K562 (cell line): Measurements from ENCODE around the gene NDUFB5. TPM values are rescaled to one million over a fixed set of nuclear protein-coding genes. Genes with fewer than 3 reads are reported as not detected.

Source experiments
- ATAC-seq: fragments of 200-7000 bp; cut with Tn5 transposase; 3 replicates; pipeline ENCODE4 v1.9.1; 2020; ENCODE audit warnings: moderate library complexity
- BruUV-seq: library from RNA; stranded (reverse); fragments of 400-500 nt; replicated peaks from 2 replicates; lab custom pipeline; 2021; lab: Mats Ljungman, UMichigan
- CTCF ChIA-PET: fragments of 300-600 bp; formaldehyde crosslinking; extraction: SDS; loops from one replicate; lab custom pipeline; 2021; ENCODE audit warnings: low intra/inter-chr PET ratio; lab: Yijun Ruan, JAX
- POLR2A ChIA-PET: fragments of 300-600, 350-650 bp; sonication (Branson Sonifier 250); formaldehyde crosslinking; extraction: SDS; loops from one replicate; lab custom pipeline; 2021; ENCODE audit warnings: antibody characterized with exemption, inconsistent platforms; lab: Yijun Ruan, JAX
- DNase-seq, 4 experiments: peaks; one replicate each; pipeline versions ENCODE4 v3.0.0 to v3.0.0-alpha.2; 2011 to 2018; ENCODE audit warnings: low spot score in 3 of 4, mixed read lengths in 3 of 4; ENCODE audit errors: extremely low read depth in 1 of 4
- FAIRE-seq: peaks from 2 replicates; lab custom pipeline; 2011; peaks lifted over from hg19 to GRCh38; lab: Jason Lieb, UNC
- H2AFZ ChIP-seq: 2 replicates; pipeline ENCODE4 v1.6.0; 2011; ENCODE audit warnings: low read depth, low read length, control low read depth, inconsistent platforms
- H3K27ac ChIP-seq: fragments of 200-600 bp; 3 replicates; pipeline ENCODE4 v1.8.0; 2011; ENCODE audit warnings: low read depth, mild to moderate bottlenecking, control low read depth, inconsistent platforms, low read length, moderate library complexity, mixed read lengths; ENCODE audit errors: extremely low read depth
- H3K27me3 ChIP-seq, 2 experiments: fragments of 300-600 bp in 1 of 2; 2 replicates in 1 of 2; 3 replicates in 1 of 2; pipeline versions ENCODE4 v1.6.0 to v1.8.0; 2011; ENCODE audit warnings: inconsistent platforms in 2 of 2, low read length in 2 of 2, mild to moderate bottlenecking in 1 of 2, mixed read lengths in 1 of 2, moderate library complexity in 1 of 2; ENCODE audit not compliant: control insufficient read depth in 2 of 2, insufficient read depth in 2 of 2
- H3K36me3 ChIP-seq: fragments of 300-600 bp; 3 replicates; pipeline ENCODE4 v1.8.0; 2011; ENCODE audit warnings: mild to moderate bottlenecking, low read length, inconsistent platforms; ENCODE audit not compliant: control insufficient read depth, insufficient read depth
- H3K4me1 ChIP-seq, 2 experiments: fragments of 200-600 bp in 1 of 2; replicated peaks in 1 of 2; 2 replicates in 1 of 2; 3 replicates in 1 of 2; pipeline versions ENCODE4 v1.5.1 to v1.8.0; 2011; ENCODE audit warnings: inconsistent platforms in 2 of 2, low read length in 2 of 2, mild to moderate bottlenecking in 1 of 2, mixed read lengths in 1 of 2, moderate library complexity in 1 of 2; ENCODE audit not compliant: control insufficient read depth in 2 of 2, insufficient read depth in 2 of 2
- H3K4me2 ChIP-seq: 2 replicates; pipeline ENCODE4 v1.6.1; 2011; ENCODE audit warnings: low read length, control low read depth, inconsistent platforms, mixed read lengths; ENCODE audit not compliant: insufficient read depth
- H3K4me3 ChIP-seq: fragments of 200-600 bp; sonication (generic), shearing (Covaris generic); 2 replicates; pipeline ENCODE4 v1.5.1; 2016; ENCODE audit warnings: control low read depth, inconsistent platforms
- H3K79me2 ChIP-seq: fragments of 200-600 bp; 3 replicates; pipeline ENCODE4 v1.8.0; 2011; ENCODE audit warnings: low read length, inconsistent platforms; ENCODE audit not compliant: control insufficient read depth, insufficient read depth
- H3K9ac ChIP-seq, 2 experiments: 2 replicates each; pipeline versions ENCODE4 v1.6.0 to v1.6.1; 2011; ENCODE audit warnings: low read depth in 2 of 2, low read length in 2 of 2, control low read depth in 1 of 2, inconsistent platforms in 1 of 2, mild to moderate bottlenecking in 1 of 2, mixed read lengths in 1 of 2; ENCODE audit not compliant: insufficient read depth in 1 of 2
- H3K9me1 ChIP-seq: one replicate; pipeline ENCODE4 v1.6.0; 2011; ENCODE audit warnings: inconsistent platforms, mild to moderate bottlenecking, low read length, moderate library complexity; ENCODE audit not compliant: control insufficient read depth, insufficient read depth
- H3K9me3 ChIP-seq: replicated peaks from 2 replicates; pipeline ENCODE4 v1.5.1; 2011; ENCODE audit warnings: low read depth, low read length, inconsistent platforms; ENCODE audit not compliant: control insufficient read depth, insufficient read depth
- H4K20me1 ChIP-seq: replicated peaks from 2 replicates; pipeline ENCODE4 v1.6.1; 2011; ENCODE audit warnings: low read length, inconsistent platforms, mixed read lengths; ENCODE audit not compliant: control insufficient read depth, insufficient read depth
- ARHGAP35 ChIP-seq: fragments of 450-650 bp; IDR thresholded peaks from 2 replicates; pipeline ENCODE4 v1.6.1; 2018; ENCODE audit not compliant: partially characterized antibody
- EWSR1 ChIP-seq: fragments of 450-650 bp; IDR thresholded peaks from 2 replicates; pipeline ENCODE4 v1.6.1; 2018; ENCODE audit warnings: borderline replicate concordance, mild to moderate bottlenecking, low read depth, moderate library complexity; ENCODE audit not compliant: partially characterized antibody
- HNRNPH1 ChIP-seq: fragments of 200-400 bp; formaldehyde crosslinking; optimal IDR thresholded peaks from 2 replicates; pipeline ENCODE3; 2017; ENCODE audit warnings: low read depth, mild to moderate bottlenecking, low read length, moderate library complexity
- SRSF3 ChIP-seq: fragments of 200-400 bp; formaldehyde crosslinking; IDR thresholded peaks from 2 replicates; pipeline ENCODE4 v1.6.1; 2016; ENCODE audit warnings: mild to moderate bottlenecking, low read length, moderate library complexity; ENCODE audit not compliant: insufficient read depth
- TAF9B ChIP-seq: fragments of 450-650 bp; IDR thresholded peaks from 2 replicates; pipeline ENCODE4 v1.6.1; 2018; ENCODE audit warnings: mild to moderate bottlenecking; ENCODE audit not compliant: partially characterized antibody
- XRCC5 ChIP-seq: fragments of 200-400 bp; formaldehyde crosslinking; IDR thresholded peaks from 2 replicates; pipeline ENCODE4 v1.6.1; 2017; ENCODE audit warnings: low read depth, mild to moderate bottlenecking, low read length
- ZNF695 ChIP-seq: fragments of 450-650 bp; formaldehyde crosslinking; IDR thresholded peaks from 2 replicates; pipeline ENCODE4 v1.4.0; 2020; ENCODE audit warnings: mild to moderate bottlenecking, moderate library complexity
- WGBS: fragments of 100-300 bp; shearing (Covaris generic); methylation state at CpG from one replicate; pipeline ENCODE4 v1.1.6; 2016; ENCODE audit warnings: low coverage, mixed read lengths; ENCODE audit not compliant: insufficient coverage; ENCODE audit errors: missing lambda C conversion rate; 5-methylcytosine and 5-hydroxymethylcytosine counted together
- in situ Hi-C: fragments of 300-500 bp; cut with MboI; formaldehyde crosslinking; loops from 4 replicates; pipeline ENCODE4 v1.15.0; 2018; ENCODE audit warnings: inconsistent platforms, mixed read lengths
- intact Hi-C: fragments of 100-400 bp; cut with micrococcal nuclease; formaldehyde crosslinking; loops from 2 replicates; pipeline ENCODE4 v1.14.2; 2022
- polyA plus RNA-seq, 8 experiments: library from polyadenylated mRNA; depleted of rRNA in 4 of 8; stranded (reverse) in 5 of 8; unstranded in 3 of 8; fragments of >200 nt; fragmentation: Nextera tagmentation in 2 of 8; fragmentation: Illumina TruSeq in 1 of 8; extraction: Ambion mirVana in 2 of 8; extraction: Trizol in 1 of 8; gene quantifications; 2 replicates each; pipeline versions ENCODE4 v1.2.1 to v1.2.3, GENCODE V29; 2011 to 2014; ENCODE audit warnings: inconsistent platforms in 1 of 8, missing spikeins in 1 of 8
- total RNA-seq, 7 experiments: library from RNA; depleted of rRNA in 6 of 7; stranded (reverse); fragments of >200 nt in 6 of 7; fragmentation: Illumina TruSeq in 2 of 7; extraction: Trizol in 2 of 7; gene quantifications; 2 replicates each; pipeline versions ENCODE4 v1.2.1 to v1.2.3, GENCODE V29; 2011 to 2021; ENCODE audit warnings: low replicate concordance in 1 of 7
- TF ChIP-seq, protein P1 (sequence below): sonication (generic); formaldehyde crosslinking; IDR thresholded peaks from 2 replicates; pipeline ENCODE4 v1.8.1; 2023; ENCODE audit warnings: mild to moderate bottlenecking, missing genetic modification reagents
- TF ChIP-seq, protein P2 (sequence below): fragments of 200-800 bp; sonication (Bioruptor generic); IDR thresholded peaks from 2 replicates; pipeline ENCODE4 v1.6.1; 2017; ENCODE audit warnings: missing genetic modification characterization, missing compliant biosample characterization

Gene NDUFB5
- total and polyA plus RNA-seq, 9 of the 15 experiments (the other 6 are each of a cell fraction or from before 2014, with no cell fraction given), result 128 to 466 (median 176) TPM

DNA sequence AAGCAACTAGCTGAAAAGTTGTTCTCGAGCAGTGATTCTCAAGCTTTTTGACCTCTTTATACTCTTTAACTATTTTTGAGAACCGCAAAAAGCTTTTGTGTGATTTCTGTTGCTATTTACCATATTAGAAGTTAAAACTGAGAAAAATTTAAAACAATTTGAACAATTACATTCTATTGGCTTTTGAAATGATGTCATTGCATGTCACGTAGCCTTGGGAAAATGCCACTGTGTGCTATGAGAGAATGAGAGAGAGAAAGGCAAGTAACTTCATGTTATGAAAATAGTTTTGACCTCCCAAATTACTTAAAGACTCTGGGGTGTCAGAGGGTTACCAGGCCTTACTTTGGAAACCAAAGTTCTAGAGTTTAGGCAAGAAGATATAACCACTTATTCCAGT is 56.3 kb downstream of the NDUFB5 start:
- H3K27me3 ChIP-seq, result peaks cover 28 to 31% of the 10 kb centered on the region in 2 experiments; a peak in 3 of 5 replicates
- TF ChIP-seq, protein P1, sequence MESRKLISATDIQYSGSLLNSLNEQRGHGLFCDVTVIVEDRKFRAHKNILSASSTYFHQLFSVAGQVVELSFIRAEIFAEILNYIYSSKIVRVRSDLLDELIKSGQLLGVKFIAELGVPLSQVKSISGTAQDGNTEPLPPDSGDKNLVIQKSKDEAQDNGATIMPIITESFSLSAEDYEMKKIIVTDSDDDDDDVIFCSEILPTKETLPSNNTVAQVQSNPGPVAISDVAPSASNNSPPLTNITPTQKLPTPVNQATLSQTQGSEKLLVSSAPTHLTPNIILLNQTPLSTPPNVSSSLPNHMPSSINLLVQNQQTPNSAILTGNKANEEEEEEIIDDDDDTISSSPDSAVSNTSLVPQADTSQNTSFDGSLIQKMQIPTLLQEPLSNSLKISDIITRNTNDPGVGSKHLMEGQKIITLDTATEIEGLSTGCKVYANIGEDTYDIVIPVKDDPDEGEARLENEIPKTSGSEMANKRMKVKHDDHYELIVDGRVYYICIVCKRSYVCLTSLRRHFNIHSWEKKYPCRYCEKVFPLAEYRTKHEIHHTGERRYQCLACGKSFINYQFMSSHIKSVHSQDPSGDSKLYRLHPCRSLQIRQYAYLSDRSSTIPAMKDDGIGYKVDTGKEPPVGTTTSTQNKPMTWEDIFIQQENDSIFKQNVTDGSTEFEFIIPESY (CRISPR knock-in tag), result no peak
- TF ChIP-seq ZNF695 (CRISPR knock-in tag) (no peak), ARHGAP35 (no peak), XRCC5 (no peak), SRSF3 (no peak), HNRNPH1 (no peak), TAF9B (no peak), EWSR1 (no peak)
- TF ChIP-seq, protein P2, sequence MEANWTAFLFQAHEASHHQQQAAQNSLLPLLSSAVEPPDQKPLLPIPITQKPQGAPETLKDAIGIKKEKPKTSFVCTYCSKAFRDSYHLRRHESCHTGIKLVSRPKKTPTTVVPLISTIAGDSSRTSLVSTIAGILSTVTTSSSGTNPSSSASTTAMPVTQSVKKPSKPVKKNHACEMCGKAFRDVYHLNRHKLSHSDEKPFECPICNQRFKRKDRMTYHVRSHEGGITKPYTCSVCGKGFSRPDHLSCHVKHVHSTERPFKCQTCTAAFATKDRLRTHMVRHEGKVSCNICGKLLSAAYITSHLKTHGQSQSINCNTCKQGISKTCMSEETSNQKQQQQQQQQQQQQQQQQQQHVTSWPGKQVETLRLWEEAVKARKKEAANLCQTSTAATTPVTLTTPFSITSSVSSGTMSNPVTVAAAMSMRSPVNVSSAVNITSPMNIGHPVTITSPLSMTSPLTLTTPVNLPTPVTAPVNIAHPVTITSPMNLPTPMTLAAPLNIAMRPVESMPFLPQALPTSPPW (CRISPR knock-in tag), result no peak
- no peaks in the 10 kb centered on the region for H3K9me1 ChIP-seq
- no peaks in the 10 kb centered on the region for H3K9me3 ChIP-seq
- DNase-seq, result no peak
- H3K4me3 ChIP-seq, result no peak overlapping the region
- 7% methylated on average over 3 of the region's 3 CpGs for WGBS
- no peak overlapping the region for H3K9ac ChIP-seq
- H3K27ac ChIP-seq, result no peak overlapping the region
- ChIA-PET POLR2A (interaction anchor here (0.6 kb wide), 1 partner anchor 43 kb away, joined by 3 read pairs; no protein-coding TSS in a partner anchor), CTCF (no interaction called here)
- H3K4me1 ChIP-seq, result no peaks in the 10 kb centered on the region
- no peak for ATAC-seq
- no peak overlapping the region for H3K4me2 ChIP-seq
- no peaks in the 10 kb centered on the region for H4K20me1 ChIP-seq
- in situ Hi-C loops (no loop called here), intact Hi-C loops (no loop called here)
- no peak overlapping the region for H2AFZ ChIP-seq
- no peaks in the 10 kb centered on the region for H3K79me2 ChIP-seq
- no peak for FAIRE-seq
- H3K36me3 ChIP-seq, result no peaks in the 10 kb centered on the region
- no TSS peak for BruUV-seq
